GM23338 (cell line): Measurements from ENCODE around the gene PSMB11. TPM values are rescaled to one million over a fixed set of nuclear protein-coding genes. Genes with fewer than 3 reads are reported as not detected.

Experiments
- CREB1 ChIP-seq: fragments of 250-450 bp; sonication (Bioruptor Pico); IDR thresholded peaks from 2 replicates; pipeline ENCODE4 v1.5.0; 2020; ENCODE audit warnings: low read depth, mild to moderate bottlenecking, moderate library complexity
- CTCF ChIP-seq, 2 experiments: fragments of 200-600 bp in 1 of 2; sonication (generic) in 1 of 2; conservative IDR thresholded peaks; 2 replicates each; pipeline versions ENCODE4 v1.5.1 to v1.6.1; 2016 to 2017; ENCODE audit warnings: antibody characterized with exemption in 2 of 2, low read depth in 2 of 2, mild to moderate bottlenecking in 2 of 2, moderate library complexity in 1 of 2
- ETS1 ChIP-seq: IDR thresholded peaks from 2 replicates; pipeline ENCODE4 v1.6.1; 2016; ENCODE audit warnings: antibody characterized with exemption
- NANOG ChIP-seq: IDR thresholded peaks from 2 replicates; pipeline ENCODE4 v1.6.1; 2016; ENCODE audit warnings: antibody characterized with exemption, borderline replicate concordance
- POLR2AphosphoS5 ChIP-seq: IDR thresholded peaks from 2 replicates; pipeline ENCODE4 v1.6.1; 2016; ENCODE audit warnings: antibody characterized with exemption, low read depth
- REST ChIP-seq: IDR thresholded peaks from one replicate; pipeline ENCODE4 v1.6.1; 2018; ENCODE audit warnings: antibody characterized with exemption; ENCODE audit not compliant: unreplicated experiment
- STAT1 ChIP-seq: IDR thresholded peaks from one replicate; pipeline ENCODE4 v1.6.1; 2016; ENCODE audit warnings: antibody characterized with exemption; ENCODE audit not compliant: unreplicated experiment
- ZNF114 ChIP-seq: fragments of 250-450 bp; sonication (Bioruptor Pico); IDR thresholded peaks from 2 replicates; pipeline ENCODE4 v1.5.0; 2020; ENCODE audit warnings: mild to moderate bottlenecking, moderate library complexity
- ZNF331 ChIP-seq: fragments of 250-450 bp; sonication (Bioruptor Pico); IDR thresholded peaks from 2 replicates; pipeline ENCODE4 v1.5.0; 2020; ENCODE audit warnings: low read depth, mild to moderate bottlenecking, moderate library complexity
- ZNF462 ChIP-seq: fragments of 250-450 bp; sonication (Bioruptor Pico); IDR thresholded peaks from 2 replicates; pipeline ENCODE4 v1.5.0; 2020; ENCODE audit warnings: mild to moderate bottlenecking, moderate library complexity
- polyA plus RNA-seq: library from polyadenylated mRNA; unstranded; fragments of >200 nt; fragmentation: Nextera tagmentation; extraction: Ambion mirVana; gene quantifications from 2 replicates; pipeline ENCODE4 v1.2.1, GENCODE V29; 2016
- total RNA-seq: library from RNA; depleted of rRNA; stranded (reverse); fragments of >200 nt; shearing (Covaris generic); gene quantifications from 2 replicates; pipeline ENCODE4 v1.2.3, GENCODE V29; 2014

Gene PSMB11
- total and polyA plus RNA-seq, 2 experiments from 2014 or later: 0.07 TPM; not detected in 1

- no peak for TF ChIP-seq ZNF462
- TF ChIP-seq STAT1: no peak
- no peak for TF ChIP-seq ZNF331 (CRISPR knock-in tag)
- no peak for TF ChIP-seq CTCF (conservative IDR thresholded peaks at IDR 0.05; ENCODE audit: low read depth in 2 of 2)
- TF ChIP-seq ETS1: no peak
- TF ChIP-seq ZNF114 (CRISPR knock-in tag): no peak
- no peak for TF ChIP-seq REST
- TF ChIP-seq POLR2AphosphoS5: no peak
- TF ChIP-seq NANOG: no peak
- TF ChIP-seq CREB1: no peak
Measured at GRCh38 chr14:23043145-23043544, 1.1 kb downstream of the PSMB11 start (continued).
